Measurements from ENCODE around the gene MSI1. TPM values are rescaled to one million over a fixed set of nuclear protein-coding genes. Genes with fewer than 3 reads are reported as not detected.

The MSI1 gene
- total RNA-seq, 2 donors from 2014 or later, result 0.66 to 1.3 TPM

- peak overlapping the region; percentile 95 to 98 (median 96) for H3K27ac ChIP-seq
- peaks cover 60% of the 10 kb centered on the region for H3K4me1 ChIP-seq
- H3K9me3 ChIP-seq, result no peaks in the 10 kb centered on the region
- WGBS, 2 donors, result 23 to 32% methylated on average over 6 to 7 of the region's 7 CpGs
- peak in 2 of 3 donors; percentile 61 to 63 for TF ChIP-seq POLR2A (IDR thresholded peaks at IDR 0.05)
- TF ChIP-seq, protein P1, sequence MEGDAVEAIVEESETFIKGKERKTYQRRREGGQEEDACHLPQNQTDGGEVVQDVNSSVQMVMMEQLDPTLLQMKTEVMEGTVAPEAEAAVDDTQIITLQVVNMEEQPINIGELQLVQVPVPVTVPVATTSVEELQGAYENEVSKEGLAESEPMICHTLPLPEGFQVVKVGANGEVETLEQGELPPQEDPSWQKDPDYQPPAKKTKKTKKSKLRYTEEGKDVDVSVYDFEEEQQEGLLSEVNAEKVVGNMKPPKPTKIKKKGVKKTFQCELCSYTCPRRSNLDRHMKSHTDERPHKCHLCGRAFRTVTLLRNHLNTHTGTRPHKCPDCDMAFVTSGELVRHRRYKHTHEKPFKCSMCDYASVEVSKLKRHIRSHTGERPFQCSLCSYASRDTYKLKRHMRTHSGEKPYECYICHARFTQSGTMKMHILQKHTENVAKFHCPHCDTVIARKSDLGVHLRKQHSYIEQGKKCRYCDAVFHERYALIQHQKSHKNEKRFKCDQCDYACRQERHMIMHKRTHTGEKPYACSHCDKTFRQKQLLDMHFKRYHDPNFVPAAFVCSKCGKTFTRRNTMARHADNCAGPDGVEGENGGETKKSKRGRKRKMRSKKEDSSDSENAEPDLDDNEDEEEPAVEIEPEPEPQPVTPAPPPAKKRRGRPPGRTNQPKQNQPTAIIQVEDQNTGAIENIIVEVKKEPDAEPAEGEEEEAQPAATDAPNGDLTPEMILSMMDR (IDR thresholded peaks at IDR 0.05), result peak in 1 of 7 experiments; percentile 5
- ATAC-seq (peak; percentile 79), DNase-seq (peak; percentile 84 to 93 (median 90))
- H3K4me3 ChIP-seq, result no peak overlapping the region
- no peaks in the 10 kb centered on the region for H3K27me3 ChIP-seq
- H3K36me3 ChIP-seq (replicated peaks in 1 of 2; ENCODE audit: insufficient read depth in 1 of 2, low read depth in 2 of 2), result no peaks in the 10 kb centered on the region
- intact Hi-C loops (cut with DNase I), result no loop called here
Observed at GRCh38 chr12:120332523-120332922, 36.4 kb downstream of the MSI1 start.

- H3K9me3 ChIP-seq, result no peaks in the 10 kb centered on the region
- WGBS, 2 donors, result 19 to 36% methylated on average over 5 of the region's 5 CpGs
- intact Hi-C loops (cut with DNase I), result no loop called here
- H3K4me3 ChIP-seq, result no peak overlapping the region
- H3K27me3 ChIP-seq, result no peaks in the 10 kb centered on the region
- H3K27ac ChIP-seq, result peak overlapping the region; percentile 95 to 98 (median 96)
- H3K36me3 ChIP-seq (replicated peaks in 1 of 2; ENCODE audit: insufficient read depth in 1 of 2, low read depth in 2 of 2), result no peaks in the 10 kb centered on the region
- peaks cover 63% of the 10 kb centered on the region for H3K4me1 ChIP-seq
- DNase-seq (peak in 3 of 4 donors; percentile 55 to 71 (median 58)), ATAC-seq (peak; percentile 21)
- no peak for TF ChIP-seq POLR2A (IDR thresholded peaks at IDR 0.05)
- TF ChIP-seq, protein P1 (IDR thresholded peaks at IDR 0.05), result no peak
Observed at GRCh38 chr12:120332041-120332440, 36.9 kb downstream of the MSI1 start.

DNA sequence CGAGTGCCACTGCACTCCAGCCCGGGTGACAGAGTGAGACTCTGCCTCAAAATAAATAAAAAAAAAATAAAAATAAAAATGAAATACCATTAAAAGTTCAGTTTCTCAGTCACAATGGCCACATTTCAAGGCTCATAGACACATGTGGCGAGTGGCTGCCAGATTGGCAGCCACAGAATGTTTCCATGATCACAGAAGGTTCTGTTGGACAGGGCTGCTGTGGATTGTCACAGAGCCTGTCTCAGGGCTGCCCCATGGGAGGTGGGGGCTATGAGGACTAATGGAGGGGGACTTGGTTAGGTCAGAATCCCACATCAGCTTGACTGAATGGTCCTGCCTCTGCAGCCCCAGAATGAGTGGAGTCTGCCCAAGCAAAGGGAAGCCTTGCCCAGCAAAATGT, 37.6 kb downstream of the MSI1 start:
- H3K27ac ChIP-seq, result peak overlapping the region; percentile 95 to 98 (median 96)
- no peaks in the 10 kb centered on the region for H3K27me3 ChIP-seq
- ATAC-seq (no peak), DNase-seq (peak in 1 of 4 donors; percentile 59)
- intact Hi-C loops (cut with DNase I), result no loop called here
- TF ChIP-seq, protein P1 (IDR thresholded peaks at IDR 0.05), result no peak
- no peak for TF ChIP-seq POLR2A (IDR thresholded peaks at IDR 0.05)
- no peaks in the 10 kb centered on the region for H3K9me3 ChIP-seq
- no peak overlapping the region for H3K4me3 ChIP-seq
- peaks cover 63% of the 10 kb centered on the region for H3K4me1 ChIP-seq
- H3K36me3 ChIP-seq (replicated peaks in 1 of 2; ENCODE audit: insufficient read depth in 1 of 2, low read depth in 2 of 2), result no peaks in the 10 kb centered on the region
- 14 to 27% methylated on average over 3 of the region's 3 CpGs for WGBS, 2 donors

DNA sequence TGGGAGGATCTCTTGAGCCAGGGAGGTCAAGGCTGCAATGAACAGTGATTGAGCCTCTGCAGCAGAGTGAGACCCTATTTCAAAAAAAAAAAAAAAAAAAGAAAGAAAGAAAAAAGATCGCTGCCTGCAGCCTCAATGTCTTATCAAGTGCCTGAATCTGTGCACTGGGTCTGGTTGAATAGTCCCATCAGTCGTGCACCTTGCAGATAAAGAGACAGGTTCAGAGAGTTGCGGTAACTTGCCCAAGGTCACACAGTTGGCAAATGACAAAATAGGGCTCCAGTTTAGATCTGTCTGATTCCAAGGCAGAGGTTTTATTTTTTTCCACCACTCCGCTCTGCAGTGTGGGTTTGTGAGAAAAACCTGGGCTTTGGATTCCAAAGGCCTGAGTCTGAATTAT, 40.7 kb downstream of the MSI1 start:
- H3K27ac ChIP-seq, result peak overlapping the region; percentile 78 to 98 (median 98)
- H3K36me3 ChIP-seq (replicated peaks in 1 of 2; ENCODE audit: insufficient read depth in 1 of 2, low read depth in 2 of 2), result no peaks in the 10 kb centered on the region
- H3K9me3 ChIP-seq, result no peaks in the 10 kb centered on the region
- no peak for TF ChIP-seq POLR2A (IDR thresholded peaks at IDR 0.05)
- TF ChIP-seq, protein P1 (IDR thresholded peaks at IDR 0.05), result no peak
- H3K27me3 ChIP-seq, result no peaks in the 10 kb centered on the region
- H3K4me1 ChIP-seq, result peaks cover 67% of the 10 kb centered on the region
- ATAC-seq (no peak), DNase-seq (no peak)
- intact Hi-C loops (cut with DNase I), result no loop called here
- H3K4me3 ChIP-seq, result no peak overlapping the region
- 17 to 25% methylated on average over 4 of the region's 4 CpGs for WGBS, 2 donors

- Histone ChIP-seq H3K9me3 (no peaks in the 10 kb centered on the region), H3K36me3 (replicated peaks in 1 of 2; ENCODE audit: insufficient read depth in 1 of 2, low read depth in 2 of 2) (peaks cover 0 to 4% of the 10 kb centered on the region in 2 donors), H3K4me1 (peaks cover 67% of the 10 kb centered on the region), H3K4me3 (peak within 1 kb of the TSS; percentile 30 to 57), H3K27ac (peak within 1 kb of the TSS; percentile 78 to 98 (median 98)), H3K27me3 (no peaks in the 10 kb centered on the region)
- TF ChIP-seq, protein P1 (IDR thresholded peaks at IDR 0.05), result peak in 1 of 7 experiments; percentile 0
- peak; percentile 66 to 99 (median 98) for TF ChIP-seq POLR2A (IDR thresholded peaks at IDR 0.05)
- intact Hi-C loops (cut with DNase I), result no loop called here
- DNase-seq (peak; percentile 89 to 95 (median 92)), ATAC-seq (peak; percentile 68)
- 12 to 13% methylated on average over 5 of the region's 5 CpGs for WGBS, 2 donors
Observed at GRCh38 chr12:120327593-120327992, 41.4 kb downstream of the MSI1 start, which contains the start of gene PLA2G1B. TSS of gene PLA2G1B (minus strand) at chr12:120327779. CDS start at chr12:120327753, 26 bp downstream.

Measured in body of pancreas (tissue), 4 donors.